Loucy (cell line): ENCODE measurements around the gene GBF1.

Source experiments
- H2AFZ ChIP-seq: fragments of 200-600 bp; sonication (generic); 2 replicates; pipeline ENCODE4 v1.6.0; 2016; ENCODE audit warnings: antibody characterized with exemption, mild to moderate bottlenecking, low read length, moderate library complexity
- H3F3A ChIP-seq: fragments of 200-600 bp; 2 replicates; pipeline ENCODE4 v1.6.0; 2016; ENCODE audit warnings: antibody characterized with exemption, low read depth, mild to moderate bottlenecking
- H3K27me3 ChIP-seq: fragments of 200-600 bp; sonication (generic); 2 replicates; pipeline ENCODE4 v1.6.1; 2014; ENCODE audit warnings: low read length, mild to moderate bottlenecking; ENCODE audit not compliant: insufficient read depth, poor library complexity, severe bottlenecking
- H3K36me3 ChIP-seq: fragments of 200-600 bp; sonication (generic); 2 replicates; pipeline ENCODE4 v1.6.1; 2016; ENCODE audit warnings: low read length; ENCODE audit not compliant: insufficient read depth
- H3K4me1 ChIP-seq: fragments of 200-600 bp; sonication (generic); 2 replicates; pipeline ENCODE4 v1.5.1; 2014; ENCODE audit warnings: low read length, mild to moderate bottlenecking; ENCODE audit not compliant: insufficient read depth, poor library complexity, severe bottlenecking
- H3K4me2 ChIP-seq: fragments of 200-600 bp; sonication (generic); 2 replicates; pipeline ENCODE4 v1.6.0; 2014; ENCODE audit warnings: antibody characterized with exemption, low read length, low read depth, mild to moderate bottlenecking; ENCODE audit not compliant: poor library complexity, severe bottlenecking
- H3K4me3 ChIP-seq: fragments of 200-600 bp; sonication (generic); 2 replicates; pipeline ENCODE4 v1.5.1; 2014; ENCODE audit warnings: low read length, mild to moderate bottlenecking, mixed read lengths; ENCODE audit not compliant: poor library complexity, severe bottlenecking
- H3K79me2 ChIP-seq: fragments of 200-600 bp; sonication (generic); 2 replicates; pipeline ENCODE4 v1.6.1; 2014; ENCODE audit warnings: low read length; ENCODE audit not compliant: insufficient read depth
- H3K9ac ChIP-seq: fragments of 200-600 bp; sonication (generic); 2 replicates; pipeline ENCODE4 v1.6.0; 2014; ENCODE audit warnings: mild to moderate bottlenecking, low read depth, low read length, moderate library complexity; ENCODE audit not compliant: poor library complexity, severe bottlenecking
- H3K9me2 ChIP-seq: fragments of 200-600 bp; sonication (generic); replicated peaks from 2 replicates; pipeline ENCODE4 v1.6.1; 2016; ENCODE audit warnings: low read depth, low read length, mixed read lengths
- H3K9me3 ChIP-seq: fragments of 200-600 bp; sonication (generic); 2 replicates; pipeline ENCODE4 v1.6.1; 2014; ENCODE audit warnings: mild to moderate bottlenecking, antibody characterized with exemption, low read length, low read depth; ENCODE audit not compliant: insufficient read depth
- H4K20me1 ChIP-seq: fragments of 200-600 bp; sonication (generic); 2 replicates; pipeline ENCODE4 v1.6.0; 2014; ENCODE audit warnings: antibody characterized with exemption, low read length, mild to moderate bottlenecking; ENCODE audit not compliant: insufficient read depth, poor library complexity, severe bottlenecking
- CTCF ChIP-seq: fragments of 200-600 bp; sonication (generic); conservative IDR thresholded peaks from 2 replicates; pipeline ENCODE4 v1.5.1; 2014; ENCODE audit warnings: mild to moderate bottlenecking, antibody characterized with exemption, low read length
- EZH2phosphoT487 ChIP-seq: fragments of 200-600 bp; IDR thresholded peaks from 2 replicates; pipeline ENCODE4 v1.6.1; 2018; ENCODE audit warnings: antibody characterized with exemption, mild to moderate bottlenecking, moderate library complexity, borderline replicate concordance

GBF1 gene

GRCh38 chr10:102309916-102310315 is 64.6 kb downstream of the GBF1 start:
- Histone ChIP-seq H3K4me3 (no peak overlapping the region), H3K9ac (no peak overlapping the region), H3K79me2 (peaks cover 70% of the 10 kb centered on the region), H2AFZ (no peak overlapping the region), H3K4me1 (no peaks in the 10 kb centered on the region), H3K36me3 (peaks cover 5% of the 10 kb centered on the region; the same call in 1 of the 2 replicates), H3K27me3 (no peaks in the 10 kb centered on the region), H3K9me2 (no peaks in the 10 kb centered on the region), H3F3A (no peaks in the 10 kb centered on the region), H3K4me2 (no peak overlapping the region), H4K20me1 (peaks cover 34% of the 10 kb centered on the region), H3K9me3 (no peaks in the 10 kb centered on the region)
- TF ChIP-seq EZH2phosphoT487 (no peak), CTCF (no peak)

GRCh38 chr10:102310361-102311024 is 65.2 kb downstream of the GBF1 start:
- Histone ChIP-seq H3K4me3 (no peak overlapping the region), H3K9me2 (no peaks in the 10 kb centered on the region), H3K9me3 (no peaks in the 10 kb centered on the region), H3K36me3 (peaks cover 11% of the 10 kb centered on the region; the same call in 1 of the 2 replicates), H3K4me2 (no peak overlapping the region), H2AFZ (no peak overlapping the region), H3F3A (no peaks in the 10 kb centered on the region), H3K4me1 (no peaks in the 10 kb centered on the region), H3K27me3 (no peaks in the 10 kb centered on the region), H3K9ac (no peak overlapping the region), H3K79me2 (peaks cover 69% of the 10 kb centered on the region), H4K20me1 (peaks cover 36% of the 10 kb centered on the region)
- TF ChIP-seq CTCF (no peak), EZH2phosphoT487 (no peak)

GRCh38 chr10:102311025-102311420 is 65.7 kb downstream of the GBF1 start:
- no peak overlapping the region for H3K9ac ChIP-seq
- peaks cover 66% of the 10 kb centered on the region for H3K79me2 ChIP-seq
- no peak overlapping the region for H3K4me2 ChIP-seq
- peaks cover 13% of the 10 kb centered on the region; the same call in 1 of the 2 replicates for H3K36me3 ChIP-seq
- peaks cover 36% of the 10 kb centered on the region for H4K20me1 ChIP-seq
- H2AFZ ChIP-seq = no peak overlapping the region
- H3K9me3 ChIP-seq = no peaks in the 10 kb centered on the region
- no peaks in the 10 kb centered on the region for H3F3A ChIP-seq
- no peaks in the 10 kb centered on the region for H3K4me1 ChIP-seq
- no peaks in the 10 kb centered on the region for H3K9me2 ChIP-seq
- TF ChIP-seq CTCF (no peak), EZH2phosphoT487 (no peak)
- H3K27me3 ChIP-seq = no peaks in the 10 kb centered on the region
- H3K4me3 ChIP-seq = no peak overlapping the region
